GM21529 (cell line): ENCODE results near the gene IL16.

ENCODE experiments used
- ATAC-seq: cut with Tn5 transposase; IDR thresholded peaks from one replicate; pipeline ENCODE4 v1.9.1; 2021; ENCODE audit not compliant: unreplicated experiment

Gene IL16

DNA sequence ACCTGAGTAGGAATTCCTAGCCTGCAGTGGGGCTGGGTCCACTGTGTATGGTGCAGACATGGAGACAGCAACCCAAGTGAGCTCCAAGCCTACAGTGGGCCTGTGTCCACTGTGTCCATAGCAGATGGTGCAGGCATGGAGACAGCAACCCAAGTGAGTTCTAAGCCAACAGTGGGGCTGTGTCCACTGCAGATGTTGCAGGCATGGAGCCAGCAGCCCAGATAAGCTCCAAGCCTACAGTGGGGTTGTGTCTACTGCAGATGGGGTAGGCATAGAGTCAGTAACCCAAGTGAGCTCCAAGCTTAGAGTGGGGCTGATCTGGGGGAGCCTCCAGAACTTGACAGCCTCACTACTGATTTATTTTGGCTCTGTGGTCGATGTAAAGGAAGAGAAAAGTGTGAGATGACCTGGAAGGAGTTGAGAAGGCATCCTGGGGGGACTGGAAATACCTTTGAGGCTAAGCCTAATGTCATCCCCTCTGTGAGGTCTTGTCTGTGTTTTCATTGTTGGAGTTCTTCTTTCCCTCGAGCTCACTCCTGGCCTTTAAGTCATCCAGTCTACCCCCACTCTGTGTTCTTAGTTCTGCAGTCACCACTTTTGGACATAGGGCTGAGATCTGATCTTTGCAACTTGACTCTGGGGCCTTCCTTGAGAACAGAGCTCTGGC lies 22.4 kb upstream of the IL16 start:
- ATAC-seq, result no peak

DNA sequence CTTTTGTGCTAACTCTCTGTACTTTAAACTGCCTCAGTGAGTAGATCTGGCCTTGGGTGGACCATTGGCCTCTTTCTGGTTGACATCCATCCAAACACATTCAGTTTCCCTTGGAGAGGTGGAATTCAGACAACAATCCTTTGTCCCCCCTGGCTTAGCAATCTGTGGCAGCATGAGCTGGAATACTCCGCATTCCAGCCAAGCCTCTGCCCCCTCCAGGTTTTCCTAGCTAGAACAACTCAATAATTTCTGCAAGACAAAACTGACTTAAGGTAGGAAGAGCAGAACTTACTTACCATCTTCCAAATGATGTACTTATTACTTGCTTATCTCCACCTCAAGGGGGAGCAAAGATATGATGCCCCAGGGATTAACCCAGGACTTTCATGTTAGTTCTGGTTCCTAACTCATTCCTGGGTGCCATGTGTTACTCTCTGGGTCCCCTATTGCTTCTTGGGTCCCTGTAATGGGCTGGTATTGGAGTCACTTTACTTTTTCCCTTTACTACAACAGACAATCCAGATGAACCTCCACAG lies 21.8 kb upstream of the IL16 start:
- ATAC-seq, result no peak

DNA sequence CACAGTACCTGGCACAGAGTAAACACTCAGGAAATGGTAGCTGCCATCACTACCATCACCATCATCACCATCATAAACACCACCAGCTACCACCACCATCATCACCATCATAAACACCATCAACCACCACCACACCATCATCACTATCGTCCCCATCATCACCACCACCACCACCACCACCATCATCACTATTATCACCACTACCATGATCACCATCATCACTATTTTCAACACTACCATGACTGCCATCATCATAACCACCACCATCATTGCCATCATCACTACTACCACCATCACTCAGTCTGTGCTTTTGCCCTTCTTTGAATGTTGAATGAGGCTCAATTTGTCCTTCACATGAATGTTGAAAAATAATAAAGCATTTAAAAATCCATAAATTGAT lies 21.2 kb upstream of the IL16 start:
- no peak for ATAC-seq

DNA sequence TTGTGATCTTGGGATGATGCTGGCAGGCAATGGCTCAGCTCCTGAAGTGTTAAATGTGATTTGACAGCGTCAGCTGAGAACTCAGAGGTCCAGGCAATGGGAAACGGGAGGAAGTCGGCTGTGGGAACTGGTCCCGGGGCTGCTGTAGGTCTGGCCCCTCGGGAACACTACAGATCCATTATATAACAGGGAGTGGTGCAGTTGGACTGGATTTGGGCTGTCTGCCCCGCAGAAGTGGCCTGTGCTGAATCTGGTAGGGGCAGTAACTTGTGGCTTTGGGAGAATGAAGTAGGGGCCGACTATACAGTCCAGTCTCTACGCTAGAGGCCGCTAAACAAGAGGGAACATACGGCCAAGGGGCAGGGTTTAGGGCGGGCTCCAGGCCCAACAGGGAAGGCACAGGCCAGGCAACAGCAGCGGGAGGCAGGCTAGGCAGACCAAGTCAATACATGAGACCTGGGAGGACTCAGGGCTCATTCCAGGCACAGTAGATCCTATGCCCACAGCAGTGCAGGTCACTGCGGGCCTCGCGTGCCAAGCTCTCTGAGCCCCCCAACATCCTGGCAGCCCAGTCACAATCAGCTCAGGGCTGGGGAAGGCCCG lies 20.3 kb upstream of the IL16 start:
- no peak for ATAC-seq

DNA sequence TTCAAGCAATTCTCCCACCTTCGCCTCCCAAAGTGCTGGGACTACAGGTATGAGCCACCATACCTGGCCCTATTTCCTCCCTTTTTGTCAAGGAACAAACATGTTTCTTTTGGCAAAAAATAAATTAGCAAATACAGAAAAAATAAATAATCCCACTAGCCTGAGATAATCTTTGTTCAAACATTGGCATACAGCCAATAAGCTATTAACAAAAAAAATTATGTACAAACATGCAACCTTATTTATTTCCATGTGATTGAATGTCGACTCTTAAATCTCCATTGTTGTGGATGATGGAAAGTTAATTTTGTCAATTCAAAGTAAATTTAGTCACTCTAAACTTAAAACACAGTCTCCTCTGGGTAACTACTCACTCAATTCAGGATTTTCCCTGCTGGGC lies 18.3 kb upstream of the IL16 start:
- no peak for ATAC-seq

DNA sequence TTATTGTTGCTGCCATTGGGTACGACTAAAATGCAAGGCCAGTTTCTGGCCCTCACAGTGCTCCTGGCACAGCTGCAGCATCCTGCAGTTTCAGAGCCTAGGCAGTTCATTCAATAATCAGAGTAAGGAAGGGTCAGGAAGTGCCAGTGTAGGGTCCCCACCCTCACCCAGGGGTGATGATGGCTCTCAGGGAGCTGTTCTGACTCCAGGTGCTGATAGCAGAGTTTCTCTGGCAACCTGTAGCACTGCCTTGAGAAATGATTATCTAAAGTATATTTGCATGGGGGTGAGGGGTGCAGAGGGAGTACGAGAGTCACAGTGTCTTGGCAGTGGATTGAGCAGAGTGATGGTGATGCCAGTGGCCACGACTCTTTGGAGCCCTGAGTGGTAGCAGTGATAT lies 15.5 kb upstream of the IL16 start:
- no peak for ATAC-seq

DNA sequence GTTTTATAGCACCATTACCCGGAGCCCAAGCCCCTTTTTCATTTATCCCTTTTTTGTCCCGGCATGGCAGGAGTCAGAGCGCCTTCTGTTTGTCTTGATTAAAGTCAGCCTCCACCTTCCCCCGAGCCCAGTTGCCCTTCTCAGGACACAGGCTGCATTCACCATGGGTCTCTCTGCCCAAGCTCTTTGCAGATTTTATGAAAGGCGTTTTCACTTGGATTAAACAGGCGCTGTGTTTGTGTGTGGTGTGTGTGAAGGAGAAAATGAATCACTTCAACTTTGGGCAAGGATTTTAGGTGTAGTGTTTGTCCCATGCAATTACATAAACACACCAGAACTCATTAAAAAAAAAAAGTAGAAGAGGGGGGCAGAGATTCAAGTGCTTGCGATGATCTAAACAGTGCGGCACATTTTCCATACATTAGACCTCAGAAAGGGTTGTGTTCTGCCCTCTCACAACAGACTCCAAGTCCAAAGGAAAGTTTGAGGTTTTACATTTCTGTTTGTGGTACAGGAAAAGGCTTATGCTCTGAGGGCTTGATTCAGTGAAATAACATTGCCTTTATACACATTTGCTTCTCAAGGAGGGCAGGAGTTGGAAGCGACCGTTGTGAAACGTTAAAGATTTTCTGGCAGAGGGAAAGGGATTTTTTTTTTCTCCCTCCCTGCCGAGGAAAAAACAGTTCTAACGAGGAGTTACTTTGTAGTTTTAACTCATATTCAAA lies 14.5 kb upstream of the IL16 start:
- no peak for ATAC-seq

DNA sequence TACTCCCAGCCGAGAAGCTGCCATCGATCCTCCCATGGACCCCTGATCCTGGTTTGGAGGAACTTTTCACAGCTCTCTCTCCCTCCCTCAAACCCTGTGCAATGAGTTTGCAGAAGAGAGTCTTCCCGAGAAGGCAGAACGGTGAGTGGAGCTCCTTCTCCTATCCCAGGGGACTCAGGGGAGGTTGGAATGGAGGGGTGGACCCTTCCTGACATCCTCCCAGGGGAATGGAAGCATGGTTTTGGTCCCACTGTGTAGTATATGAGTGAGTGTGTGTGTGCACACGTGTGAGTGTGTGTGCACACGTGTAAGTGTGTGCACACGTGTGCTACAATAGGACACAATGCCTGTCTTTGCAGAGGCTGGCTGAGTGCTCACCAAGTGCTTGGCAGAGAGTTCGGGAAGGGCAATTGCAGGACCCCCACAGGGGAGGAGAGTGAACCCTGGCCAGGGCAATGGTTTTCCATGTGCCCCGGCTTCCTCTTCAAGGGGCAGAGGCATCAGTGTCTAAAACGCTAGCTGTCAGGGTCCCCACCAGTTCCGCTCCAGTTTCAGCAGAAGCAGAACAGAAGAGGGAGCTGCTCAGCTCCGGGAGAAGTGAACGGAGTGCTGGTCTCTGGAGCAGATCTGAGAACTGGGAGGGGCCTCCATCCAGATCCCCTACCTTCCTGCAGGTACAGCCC lies 13.8 kb upstream of the IL16 start:
- ATAC-seq, result no peak

DNA sequence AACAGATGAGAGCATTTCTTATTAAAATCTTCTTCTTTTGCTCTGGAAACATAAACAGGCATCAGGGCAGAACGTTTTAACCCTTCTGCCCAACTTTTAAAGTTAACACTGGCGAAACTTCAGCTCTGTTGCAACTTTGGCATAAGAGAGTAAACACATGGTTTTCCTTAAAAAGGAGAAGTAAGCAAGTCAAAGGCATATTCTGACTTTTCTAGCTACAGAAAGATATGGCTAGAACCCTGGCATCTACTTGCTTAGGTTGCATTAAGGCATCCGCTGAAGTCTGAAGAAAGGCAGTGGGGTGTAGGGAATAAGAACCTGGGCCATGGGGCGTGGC lies 13.3 kb upstream of the IL16 start:
- no peak for ATAC-seq

DNA sequence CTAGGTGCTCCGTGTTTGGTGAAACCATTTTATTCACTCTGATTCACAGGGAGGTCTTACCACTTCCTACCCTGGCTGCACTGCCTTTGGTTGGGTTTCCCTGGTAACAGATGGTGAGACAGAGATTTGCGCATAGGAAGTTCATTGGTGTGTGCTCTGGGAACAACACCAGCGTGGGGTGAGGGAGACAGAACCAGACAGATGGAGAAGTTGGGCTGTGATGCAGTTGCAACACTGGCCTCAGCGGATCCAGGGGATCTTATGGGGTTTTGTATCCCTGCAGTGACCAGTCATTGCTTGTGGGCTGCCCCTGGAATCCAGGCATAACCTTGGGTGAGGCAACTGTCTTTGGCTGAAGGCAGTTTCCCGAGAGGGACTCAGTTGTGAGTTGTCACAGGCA lies 12.5 kb upstream of the IL16 start:
- no peak for ATAC-seq

DNA sequence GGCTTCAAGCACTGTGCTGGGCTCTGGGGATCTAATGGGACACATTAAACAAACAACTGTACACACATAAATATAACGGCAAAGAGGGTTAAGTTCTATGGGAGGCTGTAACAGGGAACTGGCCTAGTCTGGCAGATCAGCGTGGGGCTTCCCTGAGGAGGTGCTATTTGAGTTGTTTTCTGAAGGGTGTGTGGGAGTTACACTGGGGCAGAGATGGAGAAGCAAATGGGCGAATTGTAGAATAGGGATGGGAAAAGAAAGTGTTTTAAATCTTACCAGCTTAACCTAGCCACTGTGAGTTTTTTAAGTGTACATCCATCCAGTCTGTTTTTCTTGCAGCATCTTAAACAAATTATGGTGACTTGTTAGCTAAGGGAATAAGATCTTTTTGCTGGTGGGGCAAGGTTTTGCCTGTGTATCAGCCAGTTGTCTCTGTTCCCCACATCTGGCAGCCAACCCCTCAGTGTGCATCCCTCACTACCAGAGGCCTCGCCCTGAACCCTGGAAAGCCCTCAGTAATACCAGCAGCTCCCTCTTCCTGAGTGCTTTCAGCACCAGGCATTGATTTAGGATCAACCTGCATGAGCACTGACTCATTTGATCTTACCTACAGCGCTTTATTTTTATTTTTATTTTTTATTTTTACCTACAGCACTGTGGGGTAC lies 10.9 kb upstream of the IL16 start:
- ATAC-seq, result no peak

DNA sequence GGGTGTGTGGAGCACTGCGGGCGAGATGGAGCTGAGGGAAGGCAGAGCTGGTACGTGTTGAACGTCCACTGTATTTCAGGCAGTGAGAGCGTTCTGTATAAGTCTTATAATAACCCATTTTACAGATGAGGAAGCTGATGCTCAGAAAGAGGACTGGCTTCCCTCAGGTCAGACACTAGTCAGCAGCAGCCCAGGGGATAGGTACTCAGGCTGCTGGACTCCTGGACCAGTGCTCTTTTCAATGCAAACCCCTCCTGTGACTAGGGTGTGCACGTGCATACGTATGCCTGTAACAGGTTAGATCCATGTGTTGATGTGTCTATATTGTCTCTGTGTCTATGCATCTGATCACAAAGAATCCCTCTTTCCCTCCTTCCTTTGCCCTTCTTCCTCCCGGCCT lies 8.3 kb upstream of the IL16 start:
- ATAC-seq, result no peak

DNA sequence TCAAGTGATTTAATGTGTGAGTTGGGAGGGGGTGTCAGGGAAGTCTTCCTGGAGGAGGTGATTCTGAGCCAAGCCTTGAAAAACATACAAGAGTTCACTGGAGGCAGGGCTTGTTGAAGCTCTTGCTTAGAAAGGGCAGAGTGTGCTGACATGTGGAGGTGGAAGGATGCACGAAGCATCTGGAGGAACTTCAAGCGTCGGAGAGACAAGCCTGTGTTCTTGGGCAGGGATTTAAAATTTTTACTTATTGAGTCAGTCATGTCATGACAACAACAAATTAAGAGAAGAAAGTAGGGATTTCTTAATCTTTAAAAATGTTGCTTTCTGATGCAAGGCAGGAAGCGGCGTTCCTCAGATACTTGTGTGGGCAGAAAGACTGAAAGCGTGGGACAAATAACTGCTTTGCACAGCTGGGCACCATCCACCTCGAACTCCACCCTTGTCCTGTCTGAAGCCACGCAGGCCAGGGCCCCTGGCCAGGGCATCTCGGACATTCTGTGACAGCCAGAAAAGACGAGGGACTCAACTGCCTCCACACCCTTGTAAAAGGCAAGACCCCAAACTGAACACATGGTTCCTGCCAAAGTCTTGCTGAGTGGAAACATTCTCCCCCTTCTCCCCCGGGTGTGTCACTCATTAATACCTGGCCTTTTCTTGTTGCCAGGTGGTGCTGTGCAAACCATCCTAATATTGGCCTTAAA lies 6.9 kb upstream of the IL16 start:
- no peak for ATAC-seq

DNA sequence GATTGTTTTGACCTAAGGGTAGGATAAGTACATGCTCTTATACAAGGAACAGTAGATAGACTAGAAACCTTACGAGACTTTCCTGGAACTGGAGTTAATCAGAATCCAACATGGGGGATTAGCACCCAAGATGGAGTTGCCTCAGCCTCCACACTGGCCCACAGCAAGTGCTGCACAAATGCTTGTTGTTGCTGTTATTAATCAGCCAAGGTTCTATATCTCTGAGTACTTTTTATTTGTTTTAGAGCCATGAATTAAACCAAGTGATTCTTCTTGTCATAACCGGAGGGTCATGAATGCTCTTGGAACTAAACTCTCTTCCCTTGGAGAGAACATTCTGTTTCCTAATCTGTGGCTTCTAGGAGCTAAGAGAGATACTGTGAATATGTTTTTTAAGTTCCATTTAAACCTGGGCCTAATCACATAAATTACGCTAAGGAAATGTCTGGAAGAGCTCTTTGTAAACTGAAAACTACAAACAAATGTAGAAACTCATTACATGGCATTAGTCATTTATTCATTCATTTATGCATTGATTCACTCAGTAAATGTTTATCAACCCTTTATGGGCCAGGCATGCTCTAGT lies 5.7 kb upstream of the IL16 start:
- no peak for ATAC-seq

DNA sequence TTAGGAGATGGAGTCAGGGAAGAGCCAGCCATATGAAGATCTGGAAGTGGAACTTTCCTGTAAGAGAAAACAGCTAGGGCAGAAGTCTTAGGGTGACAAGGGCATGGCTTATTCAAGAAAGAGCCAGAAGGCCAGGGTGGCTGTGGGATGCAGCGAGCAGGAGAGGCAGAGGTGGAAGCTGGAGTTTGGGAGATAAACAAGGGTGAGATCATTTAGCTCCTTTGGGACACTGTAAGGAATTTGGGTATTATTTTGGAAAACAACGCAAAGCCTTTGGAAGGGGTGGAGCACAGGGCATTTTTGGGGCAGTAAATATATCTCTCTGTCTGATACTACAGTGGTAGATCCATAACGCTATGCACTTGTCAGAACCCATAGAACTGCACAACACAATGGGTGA lies 5.0 kb upstream of the IL16 start:
- no peak for ATAC-seq

DNA sequence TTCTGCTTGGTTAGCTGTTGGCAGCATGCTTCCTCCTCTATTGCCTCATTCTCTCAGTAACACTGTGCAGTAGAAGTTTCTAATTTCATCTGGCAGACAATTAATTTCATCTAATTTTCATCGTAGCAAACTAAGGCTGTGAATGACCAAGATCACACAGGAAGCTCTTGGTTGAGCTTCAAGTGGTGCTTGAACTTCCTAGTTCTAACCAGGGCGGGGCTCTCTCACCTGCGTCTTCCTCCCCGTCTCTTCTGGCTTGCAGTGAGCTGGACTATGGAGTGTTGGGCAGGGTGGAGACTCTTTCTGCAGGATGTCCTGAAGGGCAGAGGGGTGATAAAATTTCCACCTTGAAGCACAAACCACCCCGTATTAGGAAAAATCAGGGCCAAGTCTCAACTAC lies 2.0 kb upstream of the IL16 start:
- no peak for ATAC-seq

DNA sequence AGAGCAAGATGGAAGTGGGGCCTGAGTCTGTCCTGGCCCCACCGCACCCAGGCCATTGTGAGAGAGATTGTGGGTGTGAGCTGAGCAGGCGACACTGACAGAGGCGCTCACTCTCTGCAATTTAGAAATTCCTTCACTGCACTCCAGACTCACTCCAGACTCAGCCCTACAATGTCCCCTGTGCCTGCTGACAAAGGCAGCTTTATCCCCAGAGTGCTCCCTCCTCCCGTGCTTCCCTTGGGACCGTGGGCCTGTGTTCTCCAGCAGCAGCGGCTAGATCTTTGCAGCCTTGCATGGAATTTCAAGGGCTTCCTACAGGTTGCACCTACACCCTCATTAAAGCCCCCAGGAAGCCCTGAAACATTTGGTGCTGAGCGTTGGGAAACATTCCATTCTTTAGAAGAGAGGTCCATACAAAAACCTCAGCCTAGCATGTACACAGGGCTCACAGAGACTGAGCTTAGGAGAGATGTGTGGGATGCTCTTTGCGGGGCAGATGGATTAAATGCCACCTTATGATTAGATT lies 1.3 kb upstream of the IL16 start:
- ATAC-seq, result no peak

DNA sequence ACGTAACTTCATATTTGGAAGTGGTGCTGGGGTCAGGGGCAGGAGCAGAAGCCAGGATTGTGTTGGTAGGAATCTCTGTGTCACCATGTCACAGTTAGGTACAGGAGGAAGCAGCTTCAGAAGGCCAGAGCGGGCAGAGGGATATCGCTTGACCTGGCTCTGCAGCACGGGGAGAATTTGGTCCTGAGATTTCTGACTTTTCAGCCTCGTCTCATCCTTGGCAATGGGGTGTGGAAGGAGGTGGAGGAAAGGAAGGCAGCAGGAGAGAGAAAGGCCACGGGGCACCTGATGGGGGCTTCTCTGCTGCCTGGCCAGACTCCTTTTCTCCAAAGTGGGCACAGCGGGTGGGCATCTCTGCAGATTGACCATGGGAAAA lies 564 bp downstream of the IL16 start:
- ATAC-seq, result no peak

DNA sequence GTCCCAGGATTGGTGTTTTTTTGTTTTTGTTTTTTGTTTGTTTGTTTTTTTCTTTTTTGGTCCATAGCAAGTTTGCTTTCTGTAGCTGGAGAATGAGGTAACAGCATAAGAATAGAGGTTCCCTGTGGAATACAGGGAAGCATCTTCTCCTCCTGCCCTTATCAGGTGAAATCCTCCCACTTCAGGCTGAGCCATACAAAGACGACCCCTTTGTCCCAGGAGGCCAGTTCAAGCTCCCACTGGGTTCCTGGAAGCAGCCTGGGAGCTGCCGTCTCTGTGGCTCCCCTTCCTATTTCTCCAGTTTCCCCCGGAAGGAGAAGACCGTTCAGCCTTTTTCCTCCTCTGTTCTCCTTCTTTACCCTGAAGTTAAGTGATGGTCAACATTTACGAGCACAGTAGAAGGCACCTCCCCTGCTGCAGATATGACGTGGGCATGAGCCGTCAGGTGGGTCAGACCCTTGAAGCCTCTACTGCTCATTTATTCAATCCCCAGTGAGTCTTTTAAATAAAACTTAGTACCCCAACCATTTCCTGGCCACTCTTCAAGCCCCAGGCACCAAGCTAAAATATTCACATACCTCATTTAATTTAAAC lies 1.1 kb downstream of the IL16 start:
- no peak for ATAC-seq
